ENCODE data around the gene ARHGEF4.

Gene ARHGEF4

DNA sequence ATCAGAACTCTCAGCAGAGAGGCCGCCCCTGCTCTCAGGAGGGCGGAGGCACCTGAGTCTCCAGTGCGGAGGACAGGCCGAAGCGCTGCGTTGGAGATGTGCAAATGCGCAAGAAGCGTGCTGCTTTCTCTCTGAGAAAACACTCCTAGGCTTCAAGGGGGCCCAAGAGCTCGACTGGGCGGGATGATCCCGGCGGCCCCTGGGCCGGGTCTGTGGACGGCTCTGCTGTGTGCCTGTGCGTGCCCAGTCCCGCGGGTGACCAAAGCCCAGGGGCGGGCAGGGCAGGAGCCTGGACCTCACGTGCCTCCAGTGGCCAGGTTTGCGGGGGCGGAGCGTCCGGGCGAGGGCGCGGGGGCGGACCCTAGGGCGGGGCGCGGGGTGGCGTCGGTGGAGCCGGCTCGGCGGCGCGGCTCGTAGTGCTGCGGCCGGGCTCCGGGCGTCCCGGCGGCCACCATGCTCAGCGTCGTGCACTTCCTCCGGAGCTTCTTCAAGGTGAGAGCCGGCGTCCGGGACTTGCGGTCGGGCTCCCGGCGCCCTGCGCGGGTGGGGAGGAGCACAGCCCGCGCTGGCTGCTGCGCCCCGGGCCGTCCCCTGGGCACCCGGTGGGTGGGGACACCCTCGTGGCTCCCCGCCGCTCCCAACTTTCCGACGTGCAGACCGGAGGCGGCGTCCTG lies at the start of gene ARHGEF4:
TSS of gene ARHGEF4 (plus strand) at position 414 of the 674 bp plus-strand sequence. CDS start at position 454, 40 bp downstream.
- no peak for FAIRE-seq

- FAIRE-seq: no peak
These were observed 48.9 kb upstream of the ARHGEF4 start for GRCh38 chr2:130787841-130788240.

- no peak for FAIRE-seq
These were observed 46.4 kb upstream of the ARHGEF4 start for GRCh38 chr2:130790312-130790711.

DNA sequence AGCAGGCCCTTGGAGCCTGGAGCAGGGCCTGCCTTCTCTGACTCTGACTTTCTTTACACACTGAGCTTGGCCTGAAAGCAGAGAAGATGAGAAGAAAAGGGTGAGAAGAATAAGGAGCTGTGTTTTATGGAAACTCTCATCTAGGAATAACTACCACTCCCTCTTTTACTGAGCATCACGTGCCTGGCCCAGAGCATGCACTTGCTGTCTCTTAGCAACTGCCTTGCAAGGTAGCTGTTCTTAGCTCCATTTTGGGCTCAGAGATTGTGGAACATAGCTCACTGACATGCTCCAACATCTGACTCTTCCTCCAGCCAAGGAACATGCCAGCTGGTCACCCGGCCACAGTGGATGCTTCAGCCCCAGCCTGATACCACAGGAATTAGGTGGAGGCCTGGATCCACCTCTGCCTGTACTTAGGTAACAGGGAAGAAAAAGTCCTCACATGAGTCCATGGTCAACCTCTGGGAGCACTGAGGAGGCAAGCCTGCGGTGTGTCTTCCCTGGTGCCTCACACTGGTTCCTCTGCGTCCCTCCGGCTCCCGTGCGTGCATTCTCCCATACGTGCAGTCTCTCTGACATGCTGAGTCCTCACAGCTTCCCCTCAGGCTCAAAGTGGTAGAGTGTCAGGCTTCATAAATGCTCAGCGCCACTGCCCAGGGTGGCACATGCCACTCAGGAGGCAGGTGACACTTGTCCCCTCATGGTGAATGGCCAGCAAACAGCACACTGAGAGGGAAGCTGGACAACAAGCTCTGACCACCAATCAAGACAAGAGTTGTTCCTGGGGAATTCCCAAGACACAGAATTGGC lies 45.7 kb upstream of the ARHGEF4 start:
- FAIRE-seq: no peak

DNA sequence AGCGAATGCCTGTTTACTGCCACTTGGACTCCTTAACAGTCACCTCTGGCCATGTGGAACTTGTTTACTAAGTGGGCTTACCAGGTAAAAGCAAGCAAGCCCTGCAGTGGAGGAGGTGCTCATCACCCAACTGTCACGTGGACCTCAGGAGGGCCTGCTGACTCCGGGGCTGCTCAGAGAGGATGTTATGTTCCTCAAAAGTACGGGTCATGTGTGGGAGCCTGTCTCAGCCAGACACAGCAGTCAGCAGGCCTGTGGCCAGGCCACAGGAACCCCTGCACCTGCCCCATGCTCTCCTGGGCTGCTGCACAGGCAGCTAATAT lies 45.1 kb upstream of the ARHGEF4 start:
- FAIRE-seq: no peak

DNA sequence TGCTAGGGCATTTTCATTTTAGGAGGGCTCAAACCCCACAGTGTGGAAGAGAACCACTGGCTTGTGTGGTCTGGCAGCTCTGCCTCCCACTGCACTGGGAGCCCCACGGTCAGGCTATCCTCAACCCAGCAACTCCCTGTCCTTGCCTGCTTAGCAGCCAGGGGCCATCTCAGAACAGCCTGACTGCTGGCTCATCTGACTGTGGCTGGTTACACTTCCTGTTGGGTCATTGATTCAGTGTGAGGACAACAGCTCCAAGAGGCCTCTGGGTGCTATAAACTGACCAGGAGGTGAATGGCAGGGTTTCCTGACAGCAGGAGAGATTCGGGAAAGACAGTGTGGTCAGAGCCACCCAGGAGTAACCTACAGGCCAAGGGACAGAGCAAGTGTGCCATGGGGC lies 41.3 kb upstream of the ARHGEF4 start:
- FAIRE-seq: no peak

GRCh38 chr2:130796290-130796689 lies 40.4 kb upstream of the ARHGEF4 start:
- FAIRE-seq: no peak

GRCh38 chr2:130797493-130798435 lies 39.0 kb upstream of the ARHGEF4 start:
- FAIRE-seq: no peak

- FAIRE-seq: no peak
These were observed 38.1 kb upstream of the ARHGEF4 start for GRCh38 chr2:130798472-130799218.

GRCh38 chr2:130799295-130799694 lies 37.4 kb upstream of the ARHGEF4 start:
- FAIRE-seq: no peak

DNA sequence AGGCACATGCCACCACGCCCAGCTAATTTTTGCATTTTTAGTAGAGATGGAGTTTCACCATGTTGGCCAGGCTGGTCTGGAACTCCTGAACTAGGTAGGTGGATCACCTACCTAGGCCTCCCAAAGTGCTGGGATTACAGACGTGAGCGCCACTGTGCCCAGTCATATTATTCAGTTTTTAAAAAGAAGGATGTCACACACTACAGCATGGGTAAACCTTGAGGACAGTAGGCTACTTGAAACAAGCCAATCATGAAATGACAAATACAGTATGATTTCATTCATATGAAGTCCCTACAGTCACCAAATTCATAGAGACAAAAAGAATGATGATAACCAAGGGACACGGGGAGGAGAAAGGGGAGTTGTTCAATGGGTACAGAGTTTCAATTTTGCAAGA lies 31.1 kb upstream of the ARHGEF4 start:
- no peak for FAIRE-seq

- FAIRE-seq: no peak
These were observed 30.3 kb upstream of the ARHGEF4 start for GRCh38 chr2:130806370-130806769.

GRCh38 chr2:130807659-130808385 lies 28.9 kb upstream of the ARHGEF4 start:
- FAIRE-seq: no peak

GRCh38 chr2:130808482-130809268 lies 28.0 kb upstream of the ARHGEF4 start:
- FAIRE-seq: no peak

DNA sequence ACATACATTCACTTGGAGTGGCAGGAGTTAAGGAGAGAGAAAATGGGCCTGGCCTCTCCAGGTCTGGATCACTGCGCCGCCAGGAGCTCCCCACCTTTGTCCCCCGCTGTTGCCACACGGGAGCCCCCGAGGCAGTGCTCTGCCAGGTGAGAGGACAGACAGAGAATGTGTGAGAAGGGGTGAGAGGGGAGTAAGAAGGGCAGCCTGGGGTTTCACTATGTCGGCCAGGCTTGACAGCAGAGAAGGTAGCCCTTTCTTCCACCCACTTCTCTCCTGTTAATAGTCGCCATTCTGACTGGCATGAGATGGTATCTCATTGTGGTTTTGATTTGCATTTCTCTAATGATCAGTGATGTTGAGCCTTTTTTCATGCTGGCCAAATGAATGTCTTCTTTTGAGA lies 26.2 kb upstream of the ARHGEF4 start:
- no peak for FAIRE-seq

DNA sequence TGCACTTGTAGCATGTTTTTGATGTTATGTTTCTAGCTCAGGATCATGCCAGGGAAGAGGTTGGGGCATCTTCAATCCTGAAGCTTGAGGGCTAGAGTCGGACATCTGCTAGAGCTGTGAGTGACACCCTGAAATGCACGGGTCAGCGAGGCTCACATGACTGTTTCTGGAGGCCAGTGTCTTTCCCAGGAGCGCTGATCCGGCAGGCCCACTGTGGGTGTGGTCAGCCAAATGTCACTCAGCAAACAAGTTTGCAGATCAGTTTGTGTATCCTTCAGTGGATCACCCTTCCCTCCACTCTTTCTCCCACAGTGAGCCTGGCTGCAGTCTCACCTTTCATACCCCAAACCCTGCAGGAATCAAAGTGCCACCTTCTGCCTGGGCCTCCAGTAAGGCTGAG lies 23.0 kb upstream of the ARHGEF4 start:
- FAIRE-seq: no peak

DNA sequence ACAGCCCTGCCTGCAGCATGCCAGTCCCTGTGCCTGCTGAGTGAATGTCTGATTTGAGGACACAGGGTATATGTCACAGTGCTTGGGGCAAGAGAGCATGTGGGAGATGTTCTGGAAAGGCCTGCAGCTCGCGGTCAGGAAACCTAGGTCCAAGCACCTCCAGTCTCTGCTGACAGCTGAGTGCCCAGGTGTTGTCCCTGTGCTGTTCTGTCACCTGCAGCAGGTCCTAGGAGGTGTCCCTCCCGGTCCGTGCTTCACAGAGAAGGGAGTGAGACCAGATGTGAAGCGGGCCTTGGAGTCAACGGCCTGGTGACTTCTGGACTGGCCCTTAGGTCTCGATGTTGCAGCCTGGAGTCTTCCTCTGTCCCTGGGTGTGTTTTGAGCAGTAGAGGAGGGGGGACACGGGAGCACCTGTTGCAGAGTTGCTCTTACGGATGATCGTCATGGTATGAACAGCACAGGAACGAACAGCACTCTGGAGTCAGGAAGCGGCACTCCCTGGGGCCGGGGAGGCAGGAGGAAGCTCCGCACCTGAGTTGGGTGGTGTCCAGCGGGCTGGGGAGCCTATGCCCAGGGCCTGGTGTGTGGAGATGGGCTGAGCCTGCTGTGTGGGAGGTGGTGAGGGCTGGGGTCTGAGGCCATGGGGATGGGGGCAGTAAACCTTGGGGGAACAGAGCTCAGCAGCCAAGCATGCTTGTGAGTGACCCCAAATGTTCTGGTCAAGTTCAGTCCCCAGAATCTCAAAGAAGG lies 21.6 kb upstream of the ARHGEF4 start:
- FAIRE-seq: no peak

- no peak for FAIRE-seq
These were observed 17.9 kb upstream of the ARHGEF4 start for GRCh38 chr2:130818809-130819208.

- FAIRE-seq: no peak
These were observed 17.5 kb upstream of the ARHGEF4 start for GRCh38 chr2:130819226-130819607.

- FAIRE-seq: no peak
These were observed 17.0 kb upstream of the ARHGEF4 start for GRCh38 chr2:130819608-130820278.

Measured in endometrium (tissue), 2 donors.